Ovary (tissue), 9 donors: ENCODE results near the gene BCAR3. TPM values are rescaled to one million over a fixed set of nuclear protein-coding genes. Genes with fewer than 3 reads are reported as not detected.

Experiments used
- DNase-seq, 5 donors: peaks; one replicate each; pipeline ENCODE4 v3.0.0-alpha.2; 2019 to 2020
- H3K27ac ChIP-seq, 2 donors: fragments of 200-600 bp; one replicate each; pipeline versions ENCODE4 v1.5.1 to v1.8.0; 2019 to 2022
- H3K27me3 ChIP-seq: fragments of 200-600 bp; one replicate; pipeline ENCODE4 v1.8.0; 2022
- H3K36me3 ChIP-seq: fragments of 200-600 bp; sonication (generic); one replicate; pipeline ENCODE4 v1.5.1; 2019
- H3K4me1 ChIP-seq: one replicate; pipeline ENCODE4 v1.8.1; 2013; ENCODE audit warnings: mild to moderate bottlenecking, moderate library complexity; ENCODE audit not compliant: insufficient read depth
- H3K4me3 ChIP-seq: fragments of 200-600 bp; sonication (generic); one replicate; pipeline ENCODE4 v1.5.1; 2017
- H3K9me3 ChIP-seq, 2 donors: fragments of 200-600 bp in 1 of 2; sonication (generic) in 1 of 2; one replicate each; pipeline versions ENCODE4 v1.5.1 to v1.8.1; 2013 to 2019; ENCODE audit warnings: mild to moderate bottlenecking in 1 of 2, moderate library complexity in 1 of 2
- CTCF ChIP-seq, 3 donors: fragments of 450-650 bp in 2 of 3; fragments of 200-600 bp in 1 of 3; IDR thresholded peaks; one replicate each; pipeline versions ENCODE4 v1.5.1 to v1.8.0; 2016 to 2022; ENCODE audit warnings: antibody characterized with exemption in 3 of 3, mild to moderate bottlenecking in 1 of 3
- EP300 ChIP-seq: sonication (generic); formaldehyde crosslinking; IDR thresholded peaks from one replicate; pipeline ENCODE4 v1.6.1; 2017; ENCODE audit warnings: antibody characterized with exemption
- POLR2A ChIP-seq: fragments of 450-650 bp; IDR thresholded peaks from one replicate; pipeline ENCODE4 v1.6.1; 2017; ENCODE audit warnings: antibody characterized with exemption, mild to moderate bottlenecking, moderate library complexity
- WGBS, 3 donors: extraction: QIAGEN DNeasy Blood & Tissue Kit in 1 of 3; methylation state at CpG; one replicate each; pipeline versions ENCODE4 v1.1.5 to v1.1.7; 2013 to 2017; 5-methylcytosine and 5-hydroxymethylcytosine counted together
- intact Hi-C, 4 donors: fragments of 100-400 bp; cut with DNase I; formaldehyde crosslinking; loops; one replicate each; pipeline versions ENCODE4 v1.11.0 to v1.15.1; 2022 to 2023
- polyA plus RNA-seq, 2 donors: library from polyadenylated mRNA; stranded (reverse); fragments of 200-250 nt in 1 of 2; fragments of 350-450 nt in 1 of 2; fragmentation: Illumina TruSeq in 1 of 2; extraction: RNeasy Lipid Tissue Mini Kit (QIAGEN cat#74804) in 1 of 2; gene quantifications; one replicate each; pipeline ENCODE4 v1.2.3, GENCODE V29; 2013 to 2014
- total RNA-seq, 7 donors: library from RNA; depleted of rRNA in 2 of 7; stranded (reverse); fragments of >200 nt in 2 of 7; fragmentation: NEBNext Ultra II Directional in 3 of 7; extraction: Animal tissue kit (Norgen Biotek cat#: 25700) in 3 of 7; gene quantifications; one replicate each; pipeline versions ENCODE4 v1.1.0 to v1.2.4, GENCODE V29; 2016 to 2023
- donor health status: DM: no; HTN: no; CAD: no; lungs with moderate emphysema.
- donor health status: DM: no; HTN: no; CAD: no.
- donor health status: Bipolar disorder and iron deficiency.
- donor health status: DM: yes; HTN: yes; CAD: no.
- donor health status: DM: no; HTN: no; CAD: no.
- donor health status: DM: yes; HTN: yes; CAD: no.

BCAR3 gene
- total and polyA plus RNA-seq, 9 donors = 13.8 to 30.8 (median 17.5) TPM

- intact Hi-C loops = no loop called here
- TF ChIP-seq EP300 (no peak), POLR2A (no peak), CTCF (IDR thresholded peaks at IDR 0.05) (no peak)
- Histone ChIP-seq H3K4me1 (no peaks in the 10 kb centered on the region), H3K36me3 (no peaks in the 10 kb centered on the region), H3K9me3 (no peaks in the 10 kb centered on the region), H3K27ac (no peak overlapping the region), H3K27me3 (no peaks in the 10 kb centered on the region), H3K4me3 (no peak overlapping the region)
- WGBS, 3 donors = 73 to 80% (median 78%) methylated on average over 4 of the region's 4 CpGs
- DNase-seq = no peak
Observed at GRCh38 chr1:93690921-93691789, 9.5 kb upstream of the BCAR3 start.

- Histone ChIP-seq H3K4me1 (no peaks in the 10 kb centered on the region), H3K27me3 (no peaks in the 10 kb centered on the region), H3K4me3 (no peak overlapping the region), H3K27ac (no peak overlapping the region), H3K9me3 (no peaks in the 10 kb centered on the region), H3K36me3 (no peaks in the 10 kb centered on the region)
- intact Hi-C loops = no loop called here
- no peak for DNase-seq
- TF ChIP-seq POLR2A (no peak), CTCF (IDR thresholded peaks at IDR 0.05) (no peak), EP300 (no peak)
Observed at GRCh38 chr1:93690341-93690740, 8.7 kb upstream of the BCAR3 start.

- DNase-seq = no peak
- WGBS, 3 donors = 94 to 98% (median 96%) methylated on average over 5 of the region's 5 CpGs
- TF ChIP-seq EP300 = no peak
- no peak for TF ChIP-seq CTCF (IDR thresholded peaks at IDR 0.05)
- no peak for TF ChIP-seq POLR2A
- no peaks in the 10 kb centered on the region for H3K36me3 ChIP-seq
- intact Hi-C loops = no loop called here
- H3K4me3 ChIP-seq = no peak overlapping the region
- no peaks in the 10 kb centered on the region for H3K27me3 ChIP-seq
- H3K27ac ChIP-seq = no peak overlapping the region
- no peaks in the 10 kb centered on the region for H3K9me3 ChIP-seq
- no peaks in the 10 kb centered on the region for H3K4me1 ChIP-seq
Observed at GRCh38 chr1:93689521-93690223, 8.0 kb upstream of the BCAR3 start.

- no peaks in the 10 kb centered on the region for H3K36me3 ChIP-seq
- H3K9me3 ChIP-seq = no peaks in the 10 kb centered on the region
- intact Hi-C loops = no loop called here
- no peak for DNase-seq
- no peaks in the 10 kb centered on the region for H3K4me1 ChIP-seq
- no peak overlapping the region for H3K27ac ChIP-seq
- no peak overlapping the region for H3K4me3 ChIP-seq
- no peaks in the 10 kb centered on the region for H3K27me3 ChIP-seq
- no peak for TF ChIP-seq EP300
- TF ChIP-seq POLR2A = no peak
- TF ChIP-seq CTCF (IDR thresholded peaks at IDR 0.05) = no peak
- WGBS, 3 donors = 94 to 97% (median 95%) methylated on average over 2 of the region's 2 CpGs
Observed at GRCh38 chr1:93687542-93687941, 5.9 kb upstream of the BCAR3 start.
